ENCODE measurements around the gene PHF20. TPM values are rescaled to one million over a fixed set of nuclear protein-coding genes. Genes with fewer than 3 reads are reported as not detected.

PHF20 gene
- total and polyA plus RNA-seq, 2 of the 8 experiments (the other 6 are each of a cell fraction or from before 2014, with no cell fraction given): 25.6 to 70.1 TPM

- Histone ChIP-seq H3K9ac (replicated peaks in 1 of 4; ENCODE audit: extremely low read depth in 1 of 4, low read depth in 3 of 4, low read length in 3 of 4) (no peak overlapping the region), H2BK20ac (ENCODE audit: low read length) (no peak overlapping the region), H3K56ac (replicated peaks; ENCODE audit: insufficient read length, low read depth, low read length) (no peak overlapping the region), H3K4me1 (replicated peaks in 1 of 4; ENCODE audit: control insufficient read depth in 3 of 4, insufficient read depth in 4 of 4, low read length in 3 of 4) (peaks cover 5 to 9% (median 7%) of the 10 kb centered on the region in 4 experiments; a peak in 6 of 7 replicates), H3K36me3 (ENCODE audit: control insufficient read depth in 2 of 4, insufficient read depth in 4 of 4, low read length in 3 of 4) (peaks cover 0 to 5% (median 2%) of the 10 kb centered on the region in 4 experiments; a peak in 1 of 8 replicates), H2BK120ac (replicated peaks; ENCODE audit: low read depth, low read length) (no peak overlapping the region), H3K9me3 (ENCODE audit: insufficient read depth in 2 of 2, low read depth in 1 of 2, low read length in 1 of 2) (no peaks in the 10 kb centered on the region), H2AK5ac (ENCODE audit: low read depth, low read length) (no peak overlapping the region), H3K14ac (ENCODE audit: insufficient read length) (no peak overlapping the region), H3K4me2 (ENCODE audit: insufficient read depth in 1 of 2, low read depth in 2 of 2, low read length in 2 of 2) (no peak overlapping the region), H4K91ac (replicated peaks; ENCODE audit: insufficient read length, low read length) (no peak overlapping the region), H2AFZ (ENCODE audit: low read length) (no peak overlapping the region), H2BK15ac (ENCODE audit: low read length) (no peak overlapping the region), H3K23ac (ENCODE audit: insufficient read length) (no peak overlapping the region), H3K18ac (ENCODE audit: extremely low read depth, low read length) (no peak overlapping the region), H4K5ac (ENCODE audit: insufficient read length, low read depth, low read length) (no peak overlapping the region), H3K79me2 (ENCODE audit: control insufficient read depth in 1 of 2, insufficient read depth in 2 of 2, low read length in 2 of 2) (peaks cover 12 to 69% of the 10 kb centered on the region in 2 experiments; a peak in 3 of 4 replicates), H3K27ac (ENCODE audit: low read depth, low read length) (no peak overlapping the region), H2BK5ac (ENCODE audit: low read depth, low read length) (no peak overlapping the region), H4K20me1 (replicated peaks in 1 of 2; ENCODE audit: control insufficient read depth in 1 of 2, insufficient read depth in 2 of 2, low read length in 2 of 2) (peaks cover 2 to 6% of the 10 kb centered on the region in 2 experiments), H3K4me3 (ENCODE audit: extremely low read depth in 1 of 4, insufficient read depth in 2 of 4, low read depth in 3 of 4, low read length in 4 of 4) (no peak overlapping the region; a peak in 1 of 8 replicates), H3K23me2 (ENCODE audit: low read depth, low read length) (peaks cover 4% of the 10 kb centered on the region; the same call in 1 of the 2 replicates), H3K4ac (replicated peaks; ENCODE audit: insufficient read length, low read depth, low read length) (no peak overlapping the region), H3K79me1 (ENCODE audit: low read depth, low read length) (peaks cover 6% of the 10 kb centered on the region), H4K8ac (ENCODE audit: extremely low read depth, insufficient read depth, low read length) (no peak overlapping the region), H2BK12ac (ENCODE audit: low read depth, low read length) (no peak overlapping the region), H3K27me3 (replicated peaks in 1 of 4; ENCODE audit: control insufficient read depth in 3 of 4, extremely low read depth in 1 of 4, insufficient read depth in 3 of 4, low read length in 3 of 4) (peaks cover 5 to 9% (median 9%) of the 10 kb centered on the region in 4 experiments)
- no peak for FAIRE-seq
- 96% methylated on average over 1 of the region's 1 CpG; no CpG with 5 or more reads in 1 of the 2 experiments for WGBS, 2 experiments (ENCODE audit: extremely low coverage in 1 of 2, insufficient coverage in 1 of 2, insufficient read length in 1 of 2, insufficient replicate concordance in 2 of 2, low coverage in 1 of 2, low lambda C conversion rate in 2 of 2, missing lambda C conversion rate in 1 of 2)
- CTCF ChIA-PET (ENCODE audit: partially characterized antibody): interaction anchor here (0.9 kb wide), 1 partner anchor 218 kb away, joined by 3 read pairs; no protein-coding TSS in a partner anchor
- no peak for TF ChIP-seq CBX8 (IDR thresholded peaks at IDR 0.05; ENCODE audit: borderline replicate concordance, low read depth, low read length)
- no peak for TF ChIP-seq MAFK (IDR thresholded peaks at IDR 0.05; ENCODE audit: low read depth, low read length)
- no peak for TF ChIP-seq JUND (IDR thresholded peaks at IDR 0.05; ENCODE audit: low read length)
- no peak for TF ChIP-seq HDAC2 (IDR thresholded peaks at IDR 0.05; ENCODE audit: borderline replicate concordance in 1 of 2, low read depth in 2 of 2, low read length in 2 of 2)
- TF ChIP-seq SRF (IDR thresholded peaks at IDR 0.05; ENCODE audit: low read depth, low read length): no peak
- no peak for TF ChIP-seq POLR2AphosphoS5 (IDR thresholded peaks at IDR 0.05; ENCODE audit: low read depth, low read length)
- no peak for TF ChIP-seq CHD2 (IDR thresholded peaks at IDR 0.05; ENCODE audit: low read length)
- DNase-seq (ENCODE audit: low read depth in 1 of 2, low spot score in 2 of 2): no peak
- POLR2A ChIA-PET (ENCODE audit: partially characterized antibody): interaction anchor here (0.7 to 3.2 kb wide), 5 partner anchors 10 to 44 kb away, joined by 3 to 26 read pairs (median 3); partner anchors contain the start of gene RBM39
Observed at GRCh38 chr20:35774391-35774790, 2.6 kb downstream of the PHF20 start.
